Measurements from ENCODE around the gene WFDC1.

WFDC1 gene

DNA sequence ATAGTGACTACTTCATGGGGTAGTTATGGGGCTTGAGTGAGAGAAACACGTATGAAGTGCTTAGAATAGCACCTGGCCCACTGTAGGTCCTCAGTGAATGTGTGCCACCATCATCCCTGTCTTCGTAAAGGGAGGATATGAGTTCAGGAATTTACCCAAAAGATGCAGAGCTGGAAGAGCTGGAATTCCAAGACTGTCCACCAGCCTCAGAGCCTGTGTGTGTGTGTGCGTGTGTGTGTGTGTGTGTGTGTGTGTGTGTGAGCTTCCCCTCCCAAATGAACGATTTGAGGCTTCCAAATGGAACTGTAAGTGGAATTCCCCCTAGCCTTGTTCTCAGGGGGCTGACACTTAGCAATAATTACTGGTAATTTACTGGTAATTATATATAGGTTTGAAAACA is 27.3 kb downstream of the WFDC1 start:
- no peaks in the 10 kb centered on the region for H3K9me3 ChIP-seq (ENCODE audit: control insufficient read depth, insufficient read depth, low read length)
- no peak overlapping the region for H3K9ac ChIP-seq (ENCODE audit: low read depth, low read length)

DNA sequence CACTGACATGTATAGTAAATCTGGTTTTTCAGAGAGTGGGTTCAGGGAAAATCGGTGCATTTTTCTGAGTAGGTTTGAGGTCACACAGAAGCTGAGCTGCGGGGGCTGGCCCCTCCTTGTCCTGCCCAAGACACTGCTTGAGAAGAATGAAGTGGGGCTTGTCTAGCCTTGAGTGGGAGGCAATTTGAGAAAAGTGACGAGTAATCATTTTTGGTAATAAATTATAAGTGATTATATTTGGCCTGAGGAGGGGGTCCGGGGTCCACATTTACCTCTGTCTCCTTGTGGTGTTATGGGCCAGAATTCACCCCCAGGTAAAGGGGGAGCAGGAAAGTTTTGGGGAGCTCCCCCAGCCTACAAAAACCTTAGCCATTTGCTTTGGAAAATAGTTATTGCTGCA is 28.1 kb downstream of the WFDC1 start:
- Histone ChIP-seq H3K4me1 (ENCODE audit: control insufficient read depth, insufficient read depth, low read length) (no peaks in the 10 kb centered on the region), H3K9ac (ENCODE audit: low read depth, low read length) (no peak overlapping the region), H3K4me3 (ENCODE audit: low read depth, low read length) (no peak overlapping the region), H3K36me3 (ENCODE audit: control insufficient read depth, insufficient read depth, low read length) (no peaks in the 10 kb centered on the region), H3K27me3 (ENCODE audit: control insufficient read depth, insufficient read depth, low read length) (no peaks in the 10 kb centered on the region), H3K9me3 (ENCODE audit: control insufficient read depth, insufficient read depth, low read length) (no peaks in the 10 kb centered on the region)

More for the DNA sequence above, 27.3 kb downstream of the WFDC1 start:
- no peaks in the 10 kb centered on the region for H3K36me3 ChIP-seq (ENCODE audit: control insufficient read depth, insufficient read depth, low read length)
- H3K27me3 ChIP-seq (ENCODE audit: control insufficient read depth, insufficient read depth, low read length): no peaks in the 10 kb centered on the region
- H3K4me1 ChIP-seq (ENCODE audit: control insufficient read depth, insufficient read depth, low read length): no peaks in the 10 kb centered on the region
- no peak overlapping the region for H3K4me3 ChIP-seq (ENCODE audit: low read depth, low read length)

GRCh38 chr16:84323606-84324005 is 28.9 kb downstream of the WFDC1 start:
- H3K4me1 ChIP-seq (ENCODE audit: control insufficient read depth, insufficient read depth, low read length): no peaks in the 10 kb centered on the region
- no peak overlapping the region for H3K4me3 ChIP-seq (ENCODE audit: low read depth, low read length)
- no peaks in the 10 kb centered on the region for H3K9me3 ChIP-seq (ENCODE audit: control insufficient read depth, insufficient read depth, low read length)
- H3K36me3 ChIP-seq (ENCODE audit: control insufficient read depth, insufficient read depth, low read length): no peaks in the 10 kb centered on the region
- no peak overlapping the region for H3K9ac ChIP-seq (ENCODE audit: low read depth, low read length)
- no peaks in the 10 kb centered on the region for H3K27me3 ChIP-seq (ENCODE audit: control insufficient read depth, insufficient read depth, low read length)

- H3K27me3 ChIP-seq (ENCODE audit: control insufficient read depth, insufficient read depth, low read length): no peaks in the 10 kb centered on the region
- no peaks in the 10 kb centered on the region for H3K9me3 ChIP-seq (ENCODE audit: control insufficient read depth, insufficient read depth, low read length)
- H3K36me3 ChIP-seq (ENCODE audit: control insufficient read depth, insufficient read depth, low read length): no peaks in the 10 kb centered on the region
- no peak overlapping the region for H3K4me3 ChIP-seq (ENCODE audit: low read depth, low read length)
- no peaks in the 10 kb centered on the region for H3K4me1 ChIP-seq (ENCODE audit: control insufficient read depth, insufficient read depth, low read length)
- H3K9ac ChIP-seq (ENCODE audit: low read depth, low read length): no peak overlapping the region
Measured at GRCh38 chr16:84324434-84325262, 30.0 kb downstream of the WFDC1 start.

- H3K36me3 ChIP-seq (ENCODE audit: control insufficient read depth, insufficient read depth, low read length): no peaks in the 10 kb centered on the region
- no peaks in the 10 kb centered on the region for H3K27me3 ChIP-seq (ENCODE audit: control insufficient read depth, insufficient read depth, low read length)
- no peak overlapping the region for H3K4me3 ChIP-seq (ENCODE audit: low read depth, low read length)
- no peaks in the 10 kb centered on the region for H3K9me3 ChIP-seq (ENCODE audit: control insufficient read depth, insufficient read depth, low read length)
- no peak overlapping the region for H3K9ac ChIP-seq (ENCODE audit: low read depth, low read length)
- H3K4me1 ChIP-seq (ENCODE audit: control insufficient read depth, insufficient read depth, low read length): no peaks in the 10 kb centered on the region
Measured at GRCh38 chr16:84326545-84326944, 31.9 kb downstream of the WFDC1 start.

- H3K4me3 ChIP-seq (ENCODE audit: low read depth, low read length): no peak overlapping the region
- H3K27me3 ChIP-seq (ENCODE audit: control insufficient read depth, insufficient read depth, low read length): no peaks in the 10 kb centered on the region
- H3K9ac ChIP-seq (ENCODE audit: low read depth, low read length): no peak overlapping the region
- no peaks in the 10 kb centered on the region for H3K9me3 ChIP-seq (ENCODE audit: control insufficient read depth, insufficient read depth, low read length)
- peaks cover under 1% of the 10 kb centered on the region for H3K4me1 ChIP-seq (ENCODE audit: control insufficient read depth, insufficient read depth, low read length)
- no peaks in the 10 kb centered on the region for H3K36me3 ChIP-seq (ENCODE audit: control insufficient read depth, insufficient read depth, low read length)
Measured at GRCh38 chr16:84327926-84328505, 33.3 kb downstream of the WFDC1 start.

DNA sequence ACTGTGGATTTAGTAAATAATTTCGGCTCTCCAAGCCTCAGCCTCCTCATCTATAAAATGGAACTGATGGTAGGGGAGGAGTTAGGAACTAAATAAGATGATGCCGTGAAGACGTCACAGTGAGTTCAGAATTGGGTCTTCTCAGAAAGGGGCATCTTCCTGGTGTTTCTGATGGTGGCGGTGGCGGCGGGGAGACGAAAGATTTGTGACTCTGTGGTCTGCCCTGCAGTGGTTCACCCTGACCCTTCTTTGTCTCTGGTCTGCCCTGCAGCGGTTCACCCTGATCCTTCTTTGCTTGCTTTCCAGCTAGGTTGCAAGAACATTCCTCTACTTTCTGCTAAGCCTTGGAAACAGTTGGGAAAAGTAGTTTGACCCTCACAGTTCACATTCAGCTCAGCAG is 34.3 kb downstream of the WFDC1 start:
- no peak overlapping the region for H3K9ac ChIP-seq (ENCODE audit: low read depth, low read length)
- no peaks in the 10 kb centered on the region for H3K27me3 ChIP-seq (ENCODE audit: control insufficient read depth, insufficient read depth, low read length)
- H3K4me3 ChIP-seq (ENCODE audit: low read depth, low read length): no peak overlapping the region
- no peaks in the 10 kb centered on the region for H3K36me3 ChIP-seq (ENCODE audit: control insufficient read depth, insufficient read depth, low read length)
- peaks cover 6% of the 10 kb centered on the region for H3K4me1 ChIP-seq (ENCODE audit: control insufficient read depth, insufficient read depth, low read length)
- no peaks in the 10 kb centered on the region for H3K9me3 ChIP-seq (ENCODE audit: control insufficient read depth, insufficient read depth, low read length)

DNA sequence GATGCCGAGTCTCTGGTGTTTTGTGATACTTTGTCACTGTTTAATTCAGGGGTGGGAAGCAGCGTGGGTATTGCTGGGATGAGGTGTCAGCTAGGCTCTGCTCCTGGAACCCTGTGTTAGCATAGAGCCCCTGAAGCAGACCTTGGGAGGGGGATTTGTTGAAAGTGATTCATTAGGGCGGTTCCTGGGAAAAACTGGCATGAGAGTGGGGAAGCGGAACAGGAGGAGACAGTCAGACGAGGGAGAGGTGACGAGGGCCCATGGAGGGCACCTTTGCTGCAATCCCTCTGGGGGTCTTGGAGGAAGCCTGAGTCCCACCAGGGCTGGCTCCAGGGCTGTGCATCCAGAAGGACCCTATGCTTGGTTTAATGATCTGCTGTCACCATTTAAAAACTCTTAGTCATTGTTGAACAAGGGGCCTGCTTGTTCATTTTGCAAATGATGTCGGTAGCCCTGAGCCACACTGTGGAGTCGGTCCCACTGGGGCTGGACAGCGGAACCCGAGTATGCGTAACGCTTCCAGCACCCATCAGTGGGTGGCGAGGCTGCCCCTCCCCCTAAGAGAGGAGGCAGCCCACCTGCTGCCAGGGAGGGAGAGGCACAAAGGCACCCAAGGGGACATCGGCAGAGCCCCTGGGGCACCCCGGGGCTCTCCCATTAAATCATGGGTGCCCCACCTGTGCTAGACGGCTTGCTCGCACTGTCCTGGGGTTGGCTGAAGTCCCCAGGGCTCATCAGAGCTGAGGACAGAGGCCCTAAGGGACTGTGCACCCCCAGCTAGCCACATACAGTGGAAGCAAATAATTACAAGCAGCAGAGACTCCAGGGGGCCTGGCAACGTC is 35.4 kb downstream of the WFDC1 start:
- no peak overlapping the region for H3K9ac ChIP-seq (ENCODE audit: low read depth, low read length)
- no peaks in the 10 kb centered on the region for H3K36me3 ChIP-seq (ENCODE audit: control insufficient read depth, insufficient read depth, low read length)
- no peaks in the 10 kb centered on the region for H3K9me3 ChIP-seq (ENCODE audit: control insufficient read depth, insufficient read depth, low read length)
- no peaks in the 10 kb centered on the region for H3K27me3 ChIP-seq (ENCODE audit: control insufficient read depth, insufficient read depth, low read length)
- H3K4me3 ChIP-seq (ENCODE audit: low read depth, low read length): no peak overlapping the region
- H3K4me1 ChIP-seq (ENCODE audit: control insufficient read depth, insufficient read depth, low read length): peaks cover 6% of the 10 kb centered on the region

DNA sequence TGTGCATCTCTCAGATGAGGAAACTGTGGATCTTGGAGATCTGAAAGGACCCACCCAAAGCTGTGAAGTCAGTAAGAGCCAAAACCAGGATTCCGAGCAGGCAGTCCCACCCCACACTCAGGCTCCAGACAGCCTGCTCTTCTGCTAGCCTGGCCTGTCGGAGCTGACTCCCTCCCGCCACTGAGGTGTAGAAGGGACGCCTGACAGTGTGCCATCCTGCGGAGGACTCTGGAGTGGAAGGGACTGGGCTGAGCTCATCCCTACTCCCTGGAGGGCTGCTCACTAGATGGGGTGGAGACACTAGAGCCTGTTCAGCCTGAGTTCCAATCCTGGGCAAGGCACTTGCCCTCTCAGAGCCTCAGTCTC is 36.0 kb downstream of the WFDC1 start:
- no peak overlapping the region for H3K9ac ChIP-seq (ENCODE audit: low read depth, low read length)
- H3K36me3 ChIP-seq (ENCODE audit: control insufficient read depth, insufficient read depth, low read length): no peaks in the 10 kb centered on the region
- H3K4me1 ChIP-seq (ENCODE audit: control insufficient read depth, insufficient read depth, low read length): peaks cover 6% of the 10 kb centered on the region
- H3K27me3 ChIP-seq (ENCODE audit: control insufficient read depth, insufficient read depth, low read length): no peaks in the 10 kb centered on the region
- no peaks in the 10 kb centered on the region for H3K9me3 ChIP-seq (ENCODE audit: control insufficient read depth, insufficient read depth, low read length)
- no peak overlapping the region for H3K4me3 ChIP-seq (ENCODE audit: low read depth, low read length)

GRCh38 chr16:84331998-84332780 is 37.5 kb downstream of the WFDC1 start:
- Histone ChIP-seq H3K27me3 (ENCODE audit: control insufficient read depth, insufficient read depth, low read length) (no peaks in the 10 kb centered on the region), H3K4me1 (ENCODE audit: control insufficient read depth, insufficient read depth, low read length) (peaks cover 6% of the 10 kb centered on the region), H3K9ac (ENCODE audit: low read depth, low read length) (no peak overlapping the region), H3K9me3 (ENCODE audit: control insufficient read depth, insufficient read depth, low read length) (no peaks in the 10 kb centered on the region), H3K4me3 (ENCODE audit: low read depth, low read length) (no peak overlapping the region), H3K36me3 (ENCODE audit: control insufficient read depth, insufficient read depth, low read length) (no peaks in the 10 kb centered on the region)

DNA sequence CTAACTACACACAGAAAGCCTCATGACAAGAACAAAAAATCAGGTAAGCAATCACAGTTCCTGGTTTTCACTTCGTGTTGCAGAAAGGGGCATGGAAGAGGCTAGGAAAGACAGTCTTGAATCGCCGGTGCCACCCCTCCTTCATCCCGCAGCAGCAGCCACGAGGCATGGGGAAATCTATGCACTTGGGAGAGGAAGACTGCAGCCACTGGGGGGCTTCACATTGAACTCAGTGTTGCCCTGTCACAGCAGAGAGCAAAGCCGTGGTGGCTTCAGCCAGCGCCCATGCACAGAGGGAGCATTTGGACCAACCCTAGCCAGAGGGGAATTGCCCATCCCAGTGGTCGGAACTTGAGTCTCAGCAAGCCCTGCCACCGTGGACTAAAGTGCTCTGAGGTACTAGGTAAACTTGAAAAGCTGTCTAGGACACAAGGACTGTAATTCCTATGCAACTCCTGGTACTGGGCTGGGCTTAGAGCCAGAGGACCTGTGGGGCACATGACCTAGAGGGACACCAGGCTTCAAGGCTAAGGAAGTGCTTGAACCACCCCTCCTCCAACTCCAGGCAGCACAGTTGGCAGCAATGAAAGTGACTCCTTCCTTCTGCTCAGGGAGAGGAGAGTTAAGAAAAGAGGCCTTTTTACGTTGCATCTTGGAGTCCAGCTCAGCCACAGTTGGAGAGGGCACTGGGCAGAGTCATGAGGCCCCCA is 38.5 kb downstream of the WFDC1 start:
- no peaks in the 10 kb centered on the region for H3K36me3 ChIP-seq (ENCODE audit: control insufficient read depth, insufficient read depth, low read length)
- H3K27me3 ChIP-seq (ENCODE audit: control insufficient read depth, insufficient read depth, low read length): no peaks in the 10 kb centered on the region
- H3K4me3 ChIP-seq (ENCODE audit: low read depth, low read length): no peak overlapping the region
- no peak overlapping the region for H3K9ac ChIP-seq (ENCODE audit: low read depth, low read length)
- no peaks in the 10 kb centered on the region for H3K9me3 ChIP-seq (ENCODE audit: control insufficient read depth, insufficient read depth, low read length)
- H3K4me1 ChIP-seq (ENCODE audit: control insufficient read depth, insufficient read depth, low read length): peaks cover 6% of the 10 kb centered on the region

All from iPS-15b (cell line).